NCI-H2196 (cell line): ENCODE measurements around the gene TMEM86B.

Experiments
- DNase-seq: peaks from one replicate; lab custom pipeline; 2025; ENCODE audit not compliant: unreplicated experiment; lab: John Stamatoyannopoulos, UW

The TMEM86B gene

GRCh38 chr19:55228403-55229031, at the start of gene TMEM86B:
TSS of gene TMEM86B (minus strand) at chr19:55228763. CDS start at chr19:55228741, 22 bp downstream.
- DNase-seq: no peak

GRCh38 chr19:55277494-55277893, 48.9 kb upstream of the TMEM86B start:
- DNase-seq: no peak

GRCh38 chr19:55276720-55277430, 48.3 kb upstream of the TMEM86B start:
- DNase-seq: no peak

GRCh38 chr19:55275851-55276719, 47.5 kb upstream of the TMEM86B start:
- peak; percentile 66 for DNase-seq

- DNase-seq: peak; percentile 91
Measured at GRCh38 chr19:55273978-55274707, 45.6 kb upstream of the TMEM86B start.

- no peak for DNase-seq
Measured at GRCh38 chr19:55272142-55272541, 43.6 kb upstream of the TMEM86B start.

- no peak for DNase-seq
Measured at GRCh38 chr19:55270172-55270942, 41.8 kb upstream of the TMEM86B start.

GRCh38 chr19:55269299-55269698, 40.7 kb upstream of the TMEM86B start:
- DNase-seq: no peak

- DNase-seq: no peak
Measured at GRCh38 chr19:55266840-55267239, 38.3 kb upstream of the TMEM86B start.

- DNase-seq: no peak
Measured at GRCh38 chr19:55266404-55266803, 37.8 kb upstream of the TMEM86B start.

GRCh38 chr19:55265723-55266386, 37.3 kb upstream of the TMEM86B start:
- DNase-seq: no peak

- no peak for DNase-seq
Measured at GRCh38 chr19:55265173-55265572, 36.6 kb upstream of the TMEM86B start.

- no peak for DNase-seq
Measured at GRCh38 chr19:55264531-55264930, 36.0 kb upstream of the TMEM86B start.

- DNase-seq: no peak
Measured at GRCh38 chr19:55262359-55262758, 33.8 kb upstream of the TMEM86B start.

GRCh38 chr19:55261671-55262126, 33.1 kb upstream of the TMEM86B start:
- no peak for DNase-seq

GRCh38 chr19:55259540-55260210, 31.1 kb upstream of the TMEM86B start:
- DNase-seq: no peak

- DNase-seq: peak; percentile 99
Measured at GRCh38 chr19:55258828-55259539, 30.4 kb upstream of the TMEM86B start, which contains the start of gene PPP6R1. TSS of gene PPP6R1 (minus strand) at chr19:55259017. CDS start at chr19:55247103, 11,914 bp downstream.

- DNase-seq: no peak
Measured at GRCh38 chr19:55258476-55258827, 29.9 kb upstream of the TMEM86B start.
